Stimulated activated CD4-positive, alpha-beta T cell treated with anti-CD3 and anti-CD28 coated beads, Interleukin-4, amount 100 ng/mL, for 1 hour (primary cell): ENCODE data around the gene NHEJ1.
A peak's percentile ranks its signal among the peaks of the same experiment; 100 is the strongest.

Experiments used
- DNase-seq: peaks from one replicate; pipeline ENCODE4 v3.0.0-alpha.2; 2020

Gene NHEJ1

GRCh38 chr2:219056896-219057708 lies 103.5 kb downstream of the NHEJ1 start:
- no peak for DNase-seq

GRCh38 chr2:219056176-219056895 lies 104.3 kb downstream of the NHEJ1 start:
- DNase-seq: no peak

- DNase-seq: no peak
Observed at GRCh38 chr2:219054956-219055903, 105.4 kb downstream of the NHEJ1 start.

- DNase-seq: no peak
Observed at GRCh38 chr2:219049282-219049681, 111.3 kb downstream of the NHEJ1 start.

- DNase-seq: peak; percentile 32
Observed at GRCh38 chr2:219045937-219046550, 114.6 kb downstream of the NHEJ1 start.

- no peak for DNase-seq
Observed at GRCh38 chr2:219042750-219043149, 117.9 kb downstream of the NHEJ1 start.

- DNase-seq: no peak
Observed at GRCh38 chr2:219042157-219042556, 118.5 kb downstream of the NHEJ1 start.

- DNase-seq: peak; percentile 42
Observed at GRCh38 chr2:219041252-219041651, 119.4 kb downstream of the NHEJ1 start, which contains the start of gene CFAP65. CFAP65 (minus strand) TSS chr2:219041516; CDS start chr2:219039048, 2,468 bp downstream.

GRCh38 chr2:219038600-219038999 lies 122.0 kb downstream of the NHEJ1 start:
- no peak for DNase-seq

- DNase-seq: no peak
Observed at GRCh38 chr2:219037783-219038499, 122.7 kb downstream of the NHEJ1 start.

- no peak for DNase-seq
Observed at GRCh38 chr2:219035942-219036341, 124.7 kb downstream of the NHEJ1 start.

- DNase-seq: no peak
Observed at GRCh38 chr2:219034823-219035222, 125.8 kb downstream of the NHEJ1 start.

GRCh38 chr2:219032051-219032745 lies 128.4 kb downstream of the NHEJ1 start:
- no peak for DNase-seq

GRCh38 chr2:219031005-219031738 lies 129.4 kb downstream of the NHEJ1 start:
- no peak for DNase-seq

GRCh38 chr2:219030177-219030940 lies 130.3 kb downstream of the NHEJ1 start:
- no peak for DNase-seq

GRCh38 chr2:219029829-219030165 lies 130.8 kb downstream of the NHEJ1 start:
- DNase-seq: peak; percentile 76

- no peak for DNase-seq
Observed at GRCh38 chr2:219028996-219029828, 131.4 kb downstream of the NHEJ1 start.

- DNase-seq: no peak
Observed at GRCh38 chr2:219028141-219028540, 132.5 kb downstream of the NHEJ1 start.
